ENCODE results near the gene TTLL9.

- TF ChIP-seq SUZ12 (IDR thresholded peaks at IDR 0.05; ENCODE audit: extremely low read depth, insufficient read depth, insufficient read length), result no peak
- no peak for TF ChIP-seq ZNF274 (IDR thresholded peaks at IDR 0.05; ENCODE audit: low read depth, low read length)
Observed at GRCh38 chr20:31934491-31934890, 64.1 kb downstream of the TTLL9 start.

All from NT2/D1 (cell line).